Myocyte (in vitro differentiated cells): Measurements from ENCODE around the gene GPRIN2. TPM values are rescaled to one million over a fixed set of nuclear protein-coding genes. Genes with fewer than 3 reads are reported as not detected.
A peak's percentile ranks its signal among the peaks of the same experiment; 100 is the strongest.
"Not testable (repeated sequence)": the region's sequence is repeated elsewhere in the genome, so short reads cannot be mapped to it uniquely, and the experiment has no call there.

Experiments
- DNase-seq: peaks from one replicate; pipeline ENCODE4 v3.0.0-alpha.2; 2012; ENCODE audit warnings: low read depth
- polyA plus RNA-seq: library from polyadenylated mRNA; unstranded; fragments of >200 nt; gene quantifications from one replicate; pipeline ENCODE4 v1.2.1, GENCODE V29; 2012; ENCODE audit warnings: missing spikeins
- total RNA-seq: library from RNA; depleted of rRNA; stranded (reverse); fragments of >200 nt; gene quantifications from 2 replicates; pipeline ENCODE4 v1.2.3, GENCODE V29; 2014

GPRIN2 gene
- not detected in 2 replicates for total RNA-seq
- polyA plus RNA-seq: not detected

- no peak for DNase-seq
Measured at GRCh38 chr10:46556515-46557318, at the start of gene GPRIN2. TSS of gene GPRIN2 (minus strand) at chr10:46556658. CDS start at chr10:46550736, 5,922 bp downstream.

- not testable (repeated sequence) for DNase-seq
Measured at GRCh38 chr10:46600516-46600915, 44.1 kb upstream of the GPRIN2 start.

- DNase-seq: not testable (repeated sequence)
Measured at GRCh38 chr10:46597616-46598246, 41.3 kb upstream of the GPRIN2 start.

GRCh38 chr10:46596570-46596969 is 40.1 kb upstream of the GPRIN2 start:
- DNase-seq: not testable (repeated sequence)

GRCh38 chr10:46594453-46595063 is 38.1 kb upstream of the GPRIN2 start:
- DNase-seq: not testable (repeated sequence)

GRCh38 chr10:46593307-46593706 is 36.8 kb upstream of the GPRIN2 start:
- not testable (repeated sequence) for DNase-seq

- DNase-seq: not testable (repeated sequence)
Measured at GRCh38 chr10:46591053-46591452, 34.6 kb upstream of the GPRIN2 start.

GRCh38 chr10:46589589-46589988 is 33.1 kb upstream of the GPRIN2 start:
- DNase-seq: not testable (repeated sequence)

GRCh38 chr10:46588221-46588620 is 31.8 kb upstream of the GPRIN2 start:
- not testable (repeated sequence) for DNase-seq

- DNase-seq: not testable (repeated sequence)
Measured at GRCh38 chr10:46587546-46587945, 31.1 kb upstream of the GPRIN2 start.

GRCh38 chr10:46585246-46585645 is 28.8 kb upstream of the GPRIN2 start:
- DNase-seq: not testable (repeated sequence)

GRCh38 chr10:46584196-46584595 is 27.7 kb upstream of the GPRIN2 start:
- not testable (repeated sequence) for DNase-seq

GRCh38 chr10:46582568-46582967 is 26.1 kb upstream of the GPRIN2 start:
- DNase-seq: not testable (repeated sequence)

GRCh38 chr10:46581997-46582396 is 25.5 kb upstream of the GPRIN2 start:
- DNase-seq: not testable (repeated sequence)

- DNase-seq: not testable (repeated sequence)
Measured at GRCh38 chr10:46579378-46579777, 22.9 kb upstream of the GPRIN2 start.

- not testable (repeated sequence) for DNase-seq
Measured at GRCh38 chr10:46578474-46579178, 22.2 kb upstream of the GPRIN2 start, which contains the start of gene SYT15. TSS of gene SYT15 (plus strand) at chr10:46579128. CDS start at chr10:46579169, 41 bp downstream.

GRCh38 chr10:46577624-46578473 is 21.4 kb upstream of the GPRIN2 start:
- DNase-seq: not testable (repeated sequence)

GRCh38 chr10:46573884-46574283 is 17.4 kb upstream of the GPRIN2 start:
- not testable (repeated sequence) for DNase-seq

- not testable (repeated sequence) for DNase-seq
Measured at GRCh38 chr10:46573314-46573713, 16.9 kb upstream of the GPRIN2 start.

GRCh38 chr10:46572765-46573164 is 16.3 kb upstream of the GPRIN2 start:
- DNase-seq: peak; percentile 78
